Regular cardiac myocyte (primary cell): ENCODE results near the gene PELI1. TPM values are rescaled to one million over a fixed set of nuclear protein-coding genes. Genes with fewer than 3 reads are reported as not detected.

Experiments
- total RNA-seq: library from RNA; depleted of rRNA; stranded (reverse); fragments of >200 nt; gene quantifications from 2 replicates; pipeline ENCODE4 v1.2.3, GENCODE V29; 2014

Gene PELI1, protein sequence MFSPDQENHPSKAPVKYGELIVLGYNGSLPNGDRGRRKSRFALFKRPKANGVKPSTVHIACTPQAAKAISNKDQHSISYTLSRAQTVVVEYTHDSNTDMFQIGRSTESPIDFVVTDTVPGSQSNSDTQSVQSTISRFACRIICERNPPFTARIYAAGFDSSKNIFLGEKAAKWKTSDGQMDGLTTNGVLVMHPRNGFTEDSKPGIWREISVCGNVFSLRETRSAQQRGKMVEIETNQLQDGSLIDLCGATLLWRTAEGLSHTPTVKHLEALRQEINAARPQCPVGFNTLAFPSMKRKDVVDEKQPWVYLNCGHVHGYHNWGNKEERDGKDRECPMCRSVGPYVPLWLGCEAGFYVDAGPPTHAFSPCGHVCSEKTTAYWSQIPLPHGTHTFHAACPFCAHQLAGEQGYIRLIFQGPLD
- 16.1 and 18.6 TPM in 2 replicates for total RNA-seq

DNA sequence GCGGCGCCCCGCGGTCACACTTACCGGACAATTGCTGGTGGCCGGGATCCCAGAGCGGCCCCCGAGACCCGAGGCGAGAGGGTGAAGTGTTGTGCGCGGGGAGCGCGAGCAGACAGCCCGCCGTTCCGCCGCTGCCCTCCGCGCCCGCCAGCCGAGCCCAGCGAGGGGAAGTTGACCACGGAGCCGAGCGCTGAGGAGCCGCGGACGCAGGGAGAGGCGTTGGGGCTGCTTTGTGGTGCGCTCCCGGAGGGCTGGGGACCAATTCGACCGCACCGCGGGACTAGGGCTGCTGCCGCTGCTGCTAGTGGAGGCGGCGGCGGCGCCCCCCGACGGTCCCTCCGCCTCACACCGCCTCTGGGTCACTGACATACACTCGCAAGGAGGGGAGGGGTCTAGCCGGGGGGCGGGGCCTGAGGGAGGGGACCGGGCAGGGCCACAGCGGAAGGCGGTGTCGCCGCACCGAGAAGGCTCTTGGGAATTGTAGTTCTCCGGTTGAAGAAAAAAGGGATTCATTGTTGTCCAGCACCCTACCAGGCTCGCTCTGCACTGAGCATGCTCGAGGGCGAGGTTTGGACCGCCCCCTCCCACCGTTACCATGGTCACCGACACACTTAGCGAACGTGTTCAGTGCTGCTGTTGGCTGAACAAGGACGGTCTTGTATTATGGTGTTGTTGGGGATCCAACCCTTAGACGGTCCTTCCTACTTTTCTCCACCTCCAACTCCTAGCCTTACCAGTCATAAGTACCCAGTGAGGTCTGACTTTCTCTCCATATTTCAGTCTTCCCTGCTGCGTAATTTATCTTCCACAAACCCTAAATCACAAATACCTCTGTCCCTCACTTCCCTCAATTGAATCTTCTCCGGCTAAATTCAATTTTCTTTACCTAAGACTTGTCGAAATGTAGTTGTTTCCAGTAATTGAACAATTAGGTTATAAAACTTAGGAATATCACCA, at the start of gene PELI1:
TSS of gene PELI1 (minus strand) at position 364 of the 957 bp plus-strand sequence. CDS start 36,110 bp downstream, outside the sequence.

Other genes starting within 250 kb of the PELI1 start
- gene VPS54, start 125.0 kb downstream of the PELI1 start, total RNA-seq = 20.3 and 22.8 TPM in 2 replicates